GM12875 (cell line): ENCODE results near the gene GNAO1.

Experiments used
- H3K4me3 ChIP-seq: one replicate; pipeline ENCODE4 v1.5.1; 2011; ENCODE audit warnings: low read depth, low read length, control low read depth
- CTCF ChIP-seq: IDR thresholded peaks from 2 replicates; pipeline ENCODE4 v1.5.1; 2011; ENCODE audit warnings: low read depth, mild to moderate bottlenecking, control low read depth, inconsistent platforms, low read length, moderate library complexity, borderline replicate concordance; ENCODE audit not compliant: insufficient read depth

GNAO1 gene

DNA sequence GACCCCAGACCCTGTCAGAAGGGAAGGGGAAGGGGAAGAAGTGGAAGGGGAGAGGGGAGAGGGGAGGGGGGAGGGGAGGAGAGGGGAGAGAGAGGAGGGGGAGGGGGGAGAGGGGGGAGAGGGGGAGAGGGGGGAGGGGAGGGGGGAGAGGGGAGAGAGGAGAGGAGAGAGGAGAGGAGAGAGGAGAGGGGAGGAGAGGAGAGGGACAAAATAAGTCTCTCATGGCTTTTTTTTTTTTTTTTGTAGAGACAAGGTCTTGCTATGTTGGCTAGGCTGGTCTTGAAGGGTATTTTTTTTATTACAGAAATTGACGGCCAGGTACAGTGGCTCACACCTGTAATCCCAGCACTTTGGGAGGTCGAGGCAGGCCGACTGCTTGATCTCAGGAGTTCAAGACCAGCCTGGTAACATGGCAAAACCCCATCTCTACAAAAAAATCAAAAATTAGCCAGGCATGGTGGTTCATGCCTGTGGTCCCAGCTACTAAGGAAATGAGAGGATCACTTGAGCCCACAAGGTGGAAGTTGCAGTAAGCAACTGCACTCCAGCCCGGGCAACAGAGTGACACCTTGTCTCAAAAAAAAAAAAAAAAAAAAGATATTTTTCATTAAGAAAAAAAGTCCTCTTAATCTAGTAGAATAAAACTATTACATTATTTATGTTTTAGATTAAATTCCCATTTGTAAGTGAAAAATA is 214.8 kb downstream of the GNAO1 start:
- TF ChIP-seq CTCF = no peak
- no peak overlapping the region for H3K4me3 ChIP-seq
